SU-DHL-6 (cell line): Measurements from ENCODE around the gene UCHL1.

ENCODE experiments used
- EZH2phosphoT487 ChIP-seq: fragments of 200-600 bp; sonication (generic), shearing (Covaris generic); conservative IDR thresholded peaks from 2 replicates; pipeline ENCODE4 v1.6.1; 2018; ENCODE audit warnings: mild to moderate bottlenecking, antibody characterized with exemption, low read length, moderate library complexity, mixed read lengths
- TF ChIP-seq, protein P1 (sequence below): fragments of 200-600 bp; sonication (generic); IDR thresholded peaks from one replicate; pipeline ENCODE4 v1.5.1; 2017; ENCODE audit warnings: antibody characterized with exemption, mild to moderate bottlenecking, low read length, moderate library complexity; ENCODE audit not compliant: insufficient read depth, poor library complexity, severe bottlenecking

DNA sequence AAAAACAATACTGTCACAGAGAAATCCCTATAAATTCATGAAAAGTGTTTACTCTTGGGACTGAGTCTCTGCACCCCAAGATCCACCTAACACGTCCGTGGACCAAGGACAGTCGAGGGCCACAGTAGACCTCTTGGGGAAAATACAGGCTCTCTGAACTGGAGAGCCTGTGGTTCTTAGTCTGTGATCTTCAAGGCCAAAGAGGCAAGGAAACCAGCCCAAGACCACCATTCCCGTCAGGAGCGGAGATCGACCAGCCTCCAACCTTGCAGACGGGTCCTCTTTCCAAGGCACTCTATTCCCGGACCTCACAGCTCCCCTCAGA is 40.8 kb upstream of the UCHL1 start:
- TF ChIP-seq, protein P1, sequence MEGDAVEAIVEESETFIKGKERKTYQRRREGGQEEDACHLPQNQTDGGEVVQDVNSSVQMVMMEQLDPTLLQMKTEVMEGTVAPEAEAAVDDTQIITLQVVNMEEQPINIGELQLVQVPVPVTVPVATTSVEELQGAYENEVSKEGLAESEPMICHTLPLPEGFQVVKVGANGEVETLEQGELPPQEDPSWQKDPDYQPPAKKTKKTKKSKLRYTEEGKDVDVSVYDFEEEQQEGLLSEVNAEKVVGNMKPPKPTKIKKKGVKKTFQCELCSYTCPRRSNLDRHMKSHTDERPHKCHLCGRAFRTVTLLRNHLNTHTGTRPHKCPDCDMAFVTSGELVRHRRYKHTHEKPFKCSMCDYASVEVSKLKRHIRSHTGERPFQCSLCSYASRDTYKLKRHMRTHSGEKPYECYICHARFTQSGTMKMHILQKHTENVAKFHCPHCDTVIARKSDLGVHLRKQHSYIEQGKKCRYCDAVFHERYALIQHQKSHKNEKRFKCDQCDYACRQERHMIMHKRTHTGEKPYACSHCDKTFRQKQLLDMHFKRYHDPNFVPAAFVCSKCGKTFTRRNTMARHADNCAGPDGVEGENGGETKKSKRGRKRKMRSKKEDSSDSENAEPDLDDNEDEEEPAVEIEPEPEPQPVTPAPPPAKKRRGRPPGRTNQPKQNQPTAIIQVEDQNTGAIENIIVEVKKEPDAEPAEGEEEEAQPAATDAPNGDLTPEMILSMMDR: no peak
- TF ChIP-seq EZH2phosphoT487: no peak
